Thyroid gland (tissue), 4 donors: ENCODE results near the gene FSTL4. TPM values are rescaled to one million over a fixed set of nuclear protein-coding genes. Genes with fewer than 3 reads are reported as not detected.

Experiments used
- DNase-seq, 2 donors: peaks; one replicate each; pipeline ENCODE4 v3.0.0-alpha.2; 2019
- H3K27ac ChIP-seq, 3 donors: fragments of 200-600 bp; sonication (generic); 1 replicate in 2 of 3; 2 replicates in 1 of 3; pipeline ENCODE4 v1.5.1; 2016 to 2019; ENCODE audit warnings: mild to moderate bottlenecking in 1 of 3, moderate library complexity in 1 of 3
- H3K27me3 ChIP-seq: fragments of 200-600 bp; sonication (generic); one replicate; pipeline ENCODE4 v1.5.1; 2019
- H3K36me3 ChIP-seq, 2 donors: fragments of 200-600 bp; sonication (generic); one replicate each; pipeline ENCODE4 v1.5.1; 2016 to 2019
- H3K4me1 ChIP-seq, 2 donors: fragments of 200-600 bp; sonication (generic); one replicate each; pipeline ENCODE4 v1.5.1; 2017 to 2019
- H3K4me3 ChIP-seq, 3 donors: fragments of 200-600 bp; sonication (generic); replicated peaks in 1 of 3; 1 replicate in 2 of 3; 2 replicates in 1 of 3; pipeline ENCODE4 v1.5.1; 2016; ENCODE audit warnings: mild to moderate bottlenecking in 1 of 3
- H3K9me3 ChIP-seq: fragments of 200-600 bp; sonication (generic); one replicate; pipeline ENCODE4 v1.5.1; 2017
- POLR2A ChIP-seq, 2 donors: fragments of 450-650 bp; IDR thresholded peaks; one replicate each; pipeline ENCODE4 v1.6.1; 2017; ENCODE audit warnings: antibody characterized with exemption in 2 of 2, mild to moderate bottlenecking in 2 of 2, moderate library complexity in 1 of 2
- WGBS, 2 donors: methylation state at CpG; one replicate each; pipeline ENCODE4 v1.1.5; 2017; 5-methylcytosine and 5-hydroxymethylcytosine counted together
- intact Hi-C: fragments of 100-400 bp; cut with DNase I; formaldehyde crosslinking; loops from one replicate; pipeline ENCODE4 v1.15.1; 2023
- total RNA-seq, 4 donors: library from RNA; depleted of rRNA; stranded (reverse); fragments of >200 nt; gene quantifications; one replicate each; pipeline ENCODE4 v1.2.3, GENCODE V29; 2016
- TF ChIP-seq, protein P1 (sequence below), 6 experiments: fragments of 200-600 bp in 3 of 6; fragments of 450-650 bp in 3 of 6; sonication (generic) in 3 of 6; IDR thresholded peaks; one replicate each; pipeline ENCODE4 v1.5.1; 2016 to 2019; ENCODE audit warnings: antibody characterized with exemption in 6 of 6, mild to moderate bottlenecking in 2 of 6, inconsistent platforms in 1 of 6, moderate library complexity in 1 of 6

The FSTL4 gene
- total RNA-seq, 4 donors from 2014 or later: 0.10 to 0.13 TPM; not detected in 2

- no peaks in the 10 kb centered on the region for H3K4me1 ChIP-seq
- no peak for TF ChIP-seq POLR2A (IDR thresholded peaks at IDR 0.05)
- TF ChIP-seq, protein P1, sequence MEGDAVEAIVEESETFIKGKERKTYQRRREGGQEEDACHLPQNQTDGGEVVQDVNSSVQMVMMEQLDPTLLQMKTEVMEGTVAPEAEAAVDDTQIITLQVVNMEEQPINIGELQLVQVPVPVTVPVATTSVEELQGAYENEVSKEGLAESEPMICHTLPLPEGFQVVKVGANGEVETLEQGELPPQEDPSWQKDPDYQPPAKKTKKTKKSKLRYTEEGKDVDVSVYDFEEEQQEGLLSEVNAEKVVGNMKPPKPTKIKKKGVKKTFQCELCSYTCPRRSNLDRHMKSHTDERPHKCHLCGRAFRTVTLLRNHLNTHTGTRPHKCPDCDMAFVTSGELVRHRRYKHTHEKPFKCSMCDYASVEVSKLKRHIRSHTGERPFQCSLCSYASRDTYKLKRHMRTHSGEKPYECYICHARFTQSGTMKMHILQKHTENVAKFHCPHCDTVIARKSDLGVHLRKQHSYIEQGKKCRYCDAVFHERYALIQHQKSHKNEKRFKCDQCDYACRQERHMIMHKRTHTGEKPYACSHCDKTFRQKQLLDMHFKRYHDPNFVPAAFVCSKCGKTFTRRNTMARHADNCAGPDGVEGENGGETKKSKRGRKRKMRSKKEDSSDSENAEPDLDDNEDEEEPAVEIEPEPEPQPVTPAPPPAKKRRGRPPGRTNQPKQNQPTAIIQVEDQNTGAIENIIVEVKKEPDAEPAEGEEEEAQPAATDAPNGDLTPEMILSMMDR (IDR thresholded peaks at IDR 0.05): no peak
- no peaks in the 10 kb centered on the region for H3K9me3 ChIP-seq
- intact Hi-C loops: no loop called here
- H3K4me3 ChIP-seq: no peak overlapping the region
- WGBS, 2 donors: 93 to 94% methylated on average over 12 of the region's 12 CpGs
- DNase-seq: no peak
- no peaks in the 10 kb centered on the region for H3K36me3 ChIP-seq
- H3K27me3 ChIP-seq: no peaks in the 10 kb centered on the region
- no peak overlapping the region for H3K27ac ChIP-seq
Observed at GRCh38 chr5:133402775-133403174, 209.6 kb downstream of the FSTL4 start.

DNA sequence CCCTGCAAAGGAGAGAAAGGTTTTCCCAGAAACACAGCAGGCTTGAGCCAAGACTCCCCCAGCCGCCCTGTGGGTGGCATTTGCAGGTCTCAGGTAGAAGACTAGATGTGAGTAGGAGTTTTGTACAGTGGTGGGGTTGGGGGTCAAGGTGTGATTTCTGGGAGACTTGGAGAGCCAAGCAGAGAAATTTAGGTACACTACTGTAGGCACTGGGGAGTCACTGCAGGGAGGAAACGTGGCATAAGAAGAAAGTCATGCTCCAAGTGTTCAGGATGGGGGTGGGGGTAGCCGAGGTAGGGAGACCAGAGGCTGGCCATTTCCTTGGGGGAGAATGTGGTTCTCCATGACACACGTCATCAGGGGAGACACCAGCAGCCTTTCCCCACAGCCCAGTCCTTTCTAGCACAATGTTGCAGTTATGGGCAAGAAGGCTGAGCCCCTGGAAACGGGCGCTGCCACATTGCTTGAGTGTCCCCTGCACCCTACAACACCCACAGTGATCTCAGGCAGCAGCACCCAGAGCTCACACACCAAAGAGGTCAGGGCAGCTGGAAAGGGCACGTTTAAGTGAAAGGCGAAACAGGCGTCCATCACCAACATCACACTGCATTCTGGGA lies 210.5 kb downstream of the FSTL4 start:
- H3K36me3 ChIP-seq: no peaks in the 10 kb centered on the region
- no peaks in the 10 kb centered on the region for H3K9me3 ChIP-seq
- no peak for DNase-seq
- H3K4me3 ChIP-seq: no peak overlapping the region
- no peak overlapping the region for H3K27ac ChIP-seq
- intact Hi-C loops: no loop called here
- WGBS, 2 donors: 80 to 86% methylated on average over 9 of the region's 9 CpGs
- H3K27me3 ChIP-seq: no peaks in the 10 kb centered on the region
- H3K4me1 ChIP-seq: no peaks in the 10 kb centered on the region
- no peak for TF ChIP-seq POLR2A (IDR thresholded peaks at IDR 0.05)
- TF ChIP-seq, protein P1 (IDR thresholded peaks at IDR 0.05): no peak

DNA sequence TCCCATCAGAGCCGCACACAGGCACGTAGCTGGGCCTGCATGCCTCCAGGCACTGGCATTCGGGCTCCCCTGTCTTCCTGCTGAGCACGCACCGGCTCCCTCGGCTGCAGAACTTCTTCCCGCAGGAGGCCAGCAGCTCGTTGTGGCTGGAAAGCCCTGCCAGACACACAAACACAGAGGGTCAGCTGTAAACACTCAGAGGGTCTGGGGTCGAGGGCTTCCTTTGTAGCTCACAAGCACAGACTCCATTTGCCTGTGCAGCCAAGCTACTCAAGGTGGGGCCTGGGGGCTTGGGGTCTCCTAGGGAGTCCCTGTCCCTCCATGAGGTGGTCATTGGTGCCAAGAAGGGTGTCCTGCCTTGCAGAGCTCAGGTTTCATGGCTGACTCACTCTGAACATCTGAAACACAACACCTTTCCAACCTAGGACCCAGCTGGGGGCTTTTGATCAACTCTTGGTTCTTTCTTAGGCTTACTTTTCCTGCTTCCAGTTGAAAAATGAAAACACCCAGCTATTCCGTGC lies 211.4 kb downstream of the FSTL4 start:
- no peaks in the 10 kb centered on the region for H3K4me1 ChIP-seq
- no peak overlapping the region for H3K27ac ChIP-seq
- no peaks in the 10 kb centered on the region for H3K27me3 ChIP-seq
- intact Hi-C loops: no loop called here
- no peak for TF ChIP-seq POLR2A (IDR thresholded peaks at IDR 0.05)
- TF ChIP-seq, protein P1 (IDR thresholded peaks at IDR 0.05): no peak
- no peaks in the 10 kb centered on the region for H3K36me3 ChIP-seq
- H3K4me3 ChIP-seq: no peak overlapping the region
- WGBS, 2 donors: 47 to 69% methylated on average over 7 to 10 of the region's 10 CpGs
- no peak for DNase-seq
- no peaks in the 10 kb centered on the region for H3K9me3 ChIP-seq

- 95 to 100% methylated on average over 3 of the region's 3 CpGs for WGBS, 2 donors
- no peak for DNase-seq
- H3K4me3 ChIP-seq: no peak overlapping the region
- TF ChIP-seq POLR2A (IDR thresholded peaks at IDR 0.05): no peak
- TF ChIP-seq, protein P1 (IDR thresholded peaks at IDR 0.05): no peak
- no peaks in the 10 kb centered on the region for H3K36me3 ChIP-seq
- H3K27ac ChIP-seq: no peak overlapping the region
- H3K27me3 ChIP-seq: no peaks in the 10 kb centered on the region
- no peaks in the 10 kb centered on the region for H3K9me3 ChIP-seq
- H3K4me1 ChIP-seq: no peaks in the 10 kb centered on the region
- intact Hi-C loops: no loop called here
Observed at GRCh38 chr5:133400120-133400519, 212.2 kb downstream of the FSTL4 start.

- Histone ChIP-seq H3K4me3 (no peak overlapping the region), H3K9me3 (no peaks in the 10 kb centered on the region), H3K36me3 (no peaks in the 10 kb centered on the region), H3K27ac (no peak overlapping the region), H3K27me3 (no peaks in the 10 kb centered on the region), H3K4me1 (no peaks in the 10 kb centered on the region)
- TF ChIP-seq POLR2A (IDR thresholded peaks at IDR 0.05): no peak
- TF ChIP-seq, protein P1 (IDR thresholded peaks at IDR 0.05): no peak
- intact Hi-C loops: no loop called here
- DNase-seq: no peak
- WGBS, 2 donors: 80 to 84% methylated on average over 9 to 10 of the region's 10 CpGs
Observed at GRCh38 chr5:133399247-133399891, 213.0 kb downstream of the FSTL4 start.
